ENCODE data around the gene CA10.

The CA10 gene

DNA sequence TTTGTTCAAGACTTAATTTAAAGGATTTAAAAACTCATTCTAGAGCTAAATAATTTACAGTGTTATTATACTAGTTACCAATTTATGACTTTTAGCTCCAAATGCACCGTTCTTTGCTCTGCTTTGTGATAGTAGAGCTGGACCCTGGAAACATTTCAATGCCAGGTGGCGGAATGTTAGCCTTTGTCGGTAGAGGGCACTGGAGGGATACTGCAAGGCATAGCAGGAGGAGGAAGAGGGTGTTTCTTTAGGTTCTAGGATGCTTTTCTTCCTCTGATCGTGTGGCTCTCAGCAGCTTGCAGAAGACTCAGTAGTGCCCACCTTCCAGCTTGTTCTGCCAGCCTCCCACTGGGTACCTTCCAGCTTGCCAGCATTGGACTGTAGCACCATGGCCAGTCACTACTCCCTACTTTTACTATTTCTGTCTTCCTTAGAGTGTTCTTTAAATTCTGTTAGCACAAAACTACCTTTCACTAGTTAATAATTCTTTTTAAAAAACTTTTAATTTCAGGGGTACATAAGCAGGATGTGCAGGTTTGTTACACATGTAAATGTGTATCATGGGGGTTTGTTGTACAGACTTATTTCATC is 572.9 kb downstream of the CA10 start:
- intact Hi-C loops (cut with DNase I), result no loop called here
- DNase-seq, result peak in 2 of 10 donors; percentile 7 to 17

- no peak for DNase-seq
- intact Hi-C loops (cut with DNase I), result no loop called here
Measured at GRCh38 chr17:51580869-51581268, 577.6 kb downstream of the CA10 start.
